Bone marrow (tissue), 2 donors: ENCODE results near the gene DNAJC12.
"Not testable (repeated sequence)": the region's sequence is repeated elsewhere in the genome, so short reads cannot be mapped to it uniquely, and the experiment has no call there.

ENCODE experiments used
- DNase-seq, 2 donors: peaks; one replicate each; lab custom pipeline; 2025; lab: John Stamatoyannopoulos, UW

The DNAJC12 gene

DNA sequence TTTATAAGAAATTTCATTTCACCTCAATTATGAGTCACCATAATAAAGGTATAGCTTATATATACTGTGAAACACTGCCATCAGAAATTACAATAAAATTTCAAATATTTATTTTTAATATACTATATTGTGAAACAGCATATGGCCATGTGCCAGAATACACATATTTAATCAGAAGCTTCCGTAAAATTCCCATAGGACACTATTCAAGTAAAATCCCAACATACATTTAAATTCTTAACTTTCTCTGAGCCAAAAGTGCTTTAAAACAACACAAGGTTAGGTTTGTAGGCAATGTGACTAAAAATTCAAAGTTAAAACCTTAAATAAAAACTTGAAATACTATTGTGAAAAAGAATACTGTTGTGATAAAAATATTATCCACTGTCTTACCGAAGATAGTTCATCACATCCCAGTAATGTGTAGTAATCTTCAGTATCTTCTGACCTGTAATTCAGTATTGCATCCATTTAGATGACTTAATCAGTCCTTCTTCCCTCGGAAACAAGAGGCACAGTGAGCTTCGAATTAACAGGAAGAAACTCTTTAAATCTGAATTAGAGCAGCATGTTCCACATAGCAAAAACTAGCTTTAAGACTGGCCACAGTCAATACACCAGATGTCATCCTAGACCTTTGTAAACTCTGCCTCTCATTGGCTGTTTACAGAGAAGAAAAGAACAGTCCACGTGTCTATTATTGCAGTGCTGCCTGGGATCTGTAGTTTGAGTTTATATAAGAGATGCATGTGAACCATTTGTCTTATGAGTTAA is at the start of gene DNAJC12:
Gene DNAJC12, minus strand, starts transcription at position 648 of the 774 bp plus-strand sequence. Its CDS starts 177 bp downstream, at position 471.
- DNase-seq, result no peak

DNA sequence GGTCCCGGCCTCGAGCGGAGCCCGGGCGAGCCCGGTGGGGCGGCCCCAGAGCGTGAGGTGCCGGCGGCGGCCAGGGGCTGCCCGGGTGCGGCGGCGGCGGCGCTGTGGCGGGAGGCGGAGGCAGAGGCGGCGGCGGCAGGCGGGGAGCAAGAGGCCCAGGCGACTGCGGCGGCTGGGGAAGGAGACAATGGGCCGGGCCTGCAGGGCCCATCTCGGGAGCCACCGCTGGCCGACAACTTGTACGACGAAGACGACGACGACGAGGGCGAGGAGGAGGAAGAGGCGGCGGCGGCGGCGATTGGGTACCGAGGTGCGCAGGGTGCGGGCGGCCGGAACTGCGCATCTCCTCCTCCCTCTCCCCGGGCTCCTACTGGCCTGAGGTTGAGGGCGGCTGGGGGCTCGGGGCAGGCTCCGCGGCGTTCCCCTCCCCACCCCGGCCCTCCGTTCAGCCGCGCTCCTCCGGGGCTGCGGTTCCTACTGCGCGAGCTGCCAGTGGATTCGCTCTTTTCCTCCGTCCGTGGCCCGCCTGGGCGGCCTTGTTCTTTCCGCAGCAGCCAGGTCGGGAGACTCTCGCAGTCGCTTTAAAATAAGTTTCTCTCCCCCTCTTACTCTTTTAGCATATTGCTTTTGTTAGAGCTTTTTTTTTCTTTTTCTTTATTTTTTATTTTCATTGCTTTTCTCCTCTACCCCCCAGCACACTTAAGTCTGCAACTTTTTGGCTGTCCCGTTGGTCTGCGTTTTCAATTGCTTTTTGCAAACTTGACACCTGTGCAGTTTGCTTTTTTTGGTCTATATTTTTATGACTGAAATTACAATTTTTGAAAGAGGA is 47.1 kb upstream of the DNAJC12 start:
- DNase-seq, result peak; percentile 59 to 81

DNA sequence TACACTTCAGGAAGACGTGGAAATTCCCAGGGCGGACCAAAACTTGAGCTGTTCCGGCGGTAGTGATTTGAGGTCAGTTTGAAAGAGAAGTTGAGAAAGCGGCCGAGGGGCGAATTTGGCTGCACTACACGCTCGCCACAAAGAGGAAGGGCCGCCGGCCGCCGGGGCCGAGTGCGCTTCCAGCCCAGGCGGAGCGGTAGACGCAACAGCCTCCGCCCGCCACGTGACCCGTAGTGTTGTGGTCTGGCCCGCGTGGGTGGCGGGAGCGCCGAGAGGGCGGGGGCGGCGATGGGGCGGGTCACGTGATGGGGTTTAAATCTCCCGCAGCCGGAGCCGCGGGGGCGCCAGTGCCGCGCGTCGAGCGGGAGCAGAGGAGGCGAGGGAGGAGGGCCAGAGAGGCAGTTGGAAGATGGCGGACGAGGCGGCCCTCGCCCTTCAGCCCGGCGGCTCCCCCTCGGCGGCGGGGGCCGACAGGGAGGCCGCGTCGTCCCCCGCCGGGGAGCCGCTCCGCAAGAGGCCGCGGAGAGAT is 46.4 kb upstream of the DNAJC12 start, which contains the start of gene SIRT1:
Gene SIRT1, plus strand, starts transcription at position 344 of the 529 bp plus-strand sequence. Its CDS starts 66 bp downstream, at position 410.
- DNase-seq, result peak; percentile 87 to 91

DNA sequence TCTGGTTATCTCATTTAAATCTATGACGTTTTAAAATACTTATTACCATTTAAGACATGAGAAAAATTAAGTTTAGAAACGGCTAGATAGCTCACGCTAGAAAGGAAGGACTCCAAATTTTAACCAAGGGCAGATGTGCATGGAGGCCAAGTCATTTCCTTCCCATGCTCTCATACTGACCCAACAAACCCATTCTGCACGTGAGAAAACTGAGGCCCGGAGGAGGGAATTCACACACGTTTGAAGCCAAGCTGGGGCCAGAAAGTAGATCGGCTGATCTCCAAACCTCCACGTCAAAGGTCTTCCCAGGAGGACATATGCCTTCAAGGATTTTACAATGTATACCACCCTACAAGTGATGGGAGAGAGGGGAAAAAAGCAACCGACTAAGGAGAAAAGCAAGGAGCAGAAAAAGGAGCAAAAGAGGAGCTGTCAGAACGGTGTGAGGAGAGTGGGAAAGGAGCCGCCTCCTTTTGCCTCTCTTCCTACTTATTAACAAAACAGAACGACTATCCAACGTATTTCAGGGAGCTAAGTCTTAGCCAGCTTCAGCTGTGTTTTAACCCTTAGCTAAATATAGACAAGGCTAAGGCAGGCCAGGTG is 45.8 kb upstream of the DNAJC12 start:
- DNase-seq, result no peak

DNA sequence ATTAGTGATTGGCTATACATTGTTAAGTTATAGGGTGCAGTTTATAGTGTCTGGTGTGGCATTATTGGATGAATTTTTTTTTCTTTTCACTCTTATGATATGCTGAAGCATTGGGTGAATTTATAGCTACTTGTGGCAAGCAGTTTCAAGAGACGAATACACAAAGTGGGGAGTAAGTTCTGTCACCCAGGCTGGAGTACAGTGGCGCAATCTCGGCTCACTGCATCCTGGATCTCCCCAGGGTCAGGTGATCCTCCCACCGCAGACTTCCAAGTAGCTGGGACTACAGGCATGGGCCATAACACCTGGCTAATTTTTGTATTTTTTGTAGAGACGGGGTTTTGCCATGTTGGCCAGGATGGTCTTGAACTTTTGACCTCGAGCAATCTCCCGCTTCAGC is 40.1 kb upstream of the DNAJC12 start:
- DNase-seq, result no peak

DNA sequence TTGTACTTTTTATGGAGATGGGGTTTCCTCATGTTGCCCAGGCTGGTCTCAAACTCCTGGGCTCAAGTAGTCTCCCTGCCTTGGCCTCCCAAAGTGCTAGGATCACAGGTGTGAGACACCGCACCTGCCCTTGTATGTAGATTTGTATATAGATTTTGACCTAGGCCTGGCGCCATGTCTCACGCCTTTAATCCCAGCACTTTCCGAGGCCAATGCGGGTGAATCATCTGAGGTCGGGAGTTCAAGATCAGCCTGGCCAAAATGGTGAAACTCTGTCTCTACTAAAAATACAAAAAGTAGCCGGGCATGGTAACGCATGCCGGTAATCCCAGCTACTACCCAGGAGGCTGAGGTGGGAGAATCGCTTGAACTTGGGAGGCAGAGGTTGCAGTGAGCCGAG is 39.4 kb upstream of the DNAJC12 start:
- DNase-seq, result not testable (repeated sequence)

DNA sequence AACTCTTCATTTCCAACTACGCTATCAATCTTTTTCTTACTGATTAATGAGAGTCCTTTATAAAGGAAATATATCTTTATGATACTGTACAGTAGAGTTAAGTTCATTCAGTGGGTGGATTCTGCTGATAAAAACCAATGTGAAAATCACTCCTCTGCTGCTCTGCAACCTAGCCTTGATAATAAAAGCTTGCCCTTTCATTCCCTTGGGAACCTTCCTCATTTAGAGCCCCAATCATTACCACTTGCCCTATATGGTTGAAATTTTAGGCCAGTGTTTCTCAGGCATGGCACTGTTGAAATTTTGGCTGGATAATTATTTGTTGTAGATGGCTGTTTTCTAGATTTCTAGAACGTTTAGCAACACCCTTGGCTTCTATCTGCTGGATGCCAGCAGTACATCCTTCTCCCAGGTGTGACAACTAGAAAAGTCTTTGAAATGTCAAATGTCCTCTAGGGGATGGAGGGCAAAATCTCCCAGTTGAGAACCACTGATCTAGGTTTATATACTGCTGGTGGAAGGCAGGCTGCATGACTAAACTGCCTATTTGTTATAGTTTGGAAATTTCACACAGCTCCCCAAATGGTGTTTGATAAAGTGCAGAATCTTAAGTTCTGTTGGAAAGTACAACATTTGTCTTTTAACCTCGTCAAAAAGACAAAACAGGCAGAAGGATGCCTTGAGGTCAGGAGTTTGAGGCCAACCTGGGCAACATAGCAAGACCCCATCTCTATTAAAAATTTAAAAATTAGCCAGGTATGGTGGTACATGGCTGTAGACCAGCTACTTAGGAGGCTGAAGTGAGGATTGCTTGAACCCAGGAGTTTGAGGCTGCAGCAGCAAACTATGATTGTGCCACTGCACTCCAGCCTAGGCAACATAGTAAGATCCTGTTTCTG is 37.6 kb upstream of the DNAJC12 start:
- no peak for DNase-seq

DNA sequence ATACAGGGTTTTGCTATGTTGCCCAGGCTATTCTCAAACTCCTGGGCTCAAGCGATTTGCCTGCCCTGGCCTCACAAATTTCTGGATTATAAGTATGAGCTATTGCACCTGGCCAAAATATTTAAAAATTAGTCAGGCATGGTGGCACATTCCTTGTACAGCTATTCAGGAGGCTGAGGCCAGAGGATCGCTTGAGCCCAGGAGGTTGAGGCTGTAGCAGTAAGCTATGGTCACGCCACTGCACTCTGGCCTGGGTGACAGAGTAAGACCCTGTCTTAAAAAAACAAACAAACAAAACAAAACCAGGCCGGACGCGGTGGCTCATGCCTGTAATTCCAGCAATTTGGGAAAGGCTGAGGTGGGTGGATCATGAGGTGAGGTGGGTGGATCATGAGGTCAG is 32.0 kb upstream of the DNAJC12 start:
- no peak for DNase-seq

DNA sequence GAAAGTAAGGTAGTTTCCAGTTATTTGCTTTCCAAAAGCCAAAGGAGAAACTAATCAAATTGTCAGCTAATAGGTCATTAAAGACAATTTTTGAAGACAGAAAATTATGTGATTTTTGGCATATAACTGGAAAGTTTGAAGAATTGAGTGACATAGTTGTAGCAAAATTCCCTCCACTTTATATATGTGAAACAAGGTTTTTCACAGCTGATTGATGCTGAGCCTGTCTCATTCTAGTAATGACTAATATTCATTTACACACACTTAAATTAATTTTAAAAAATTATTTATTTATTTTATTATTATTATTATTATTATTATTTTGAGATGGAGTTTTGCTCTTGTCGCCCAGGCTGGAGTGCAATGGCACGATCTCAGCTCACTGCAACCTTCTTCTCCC is 30.1 kb upstream of the DNAJC12 start:
- DNase-seq, result no peak

DNA sequence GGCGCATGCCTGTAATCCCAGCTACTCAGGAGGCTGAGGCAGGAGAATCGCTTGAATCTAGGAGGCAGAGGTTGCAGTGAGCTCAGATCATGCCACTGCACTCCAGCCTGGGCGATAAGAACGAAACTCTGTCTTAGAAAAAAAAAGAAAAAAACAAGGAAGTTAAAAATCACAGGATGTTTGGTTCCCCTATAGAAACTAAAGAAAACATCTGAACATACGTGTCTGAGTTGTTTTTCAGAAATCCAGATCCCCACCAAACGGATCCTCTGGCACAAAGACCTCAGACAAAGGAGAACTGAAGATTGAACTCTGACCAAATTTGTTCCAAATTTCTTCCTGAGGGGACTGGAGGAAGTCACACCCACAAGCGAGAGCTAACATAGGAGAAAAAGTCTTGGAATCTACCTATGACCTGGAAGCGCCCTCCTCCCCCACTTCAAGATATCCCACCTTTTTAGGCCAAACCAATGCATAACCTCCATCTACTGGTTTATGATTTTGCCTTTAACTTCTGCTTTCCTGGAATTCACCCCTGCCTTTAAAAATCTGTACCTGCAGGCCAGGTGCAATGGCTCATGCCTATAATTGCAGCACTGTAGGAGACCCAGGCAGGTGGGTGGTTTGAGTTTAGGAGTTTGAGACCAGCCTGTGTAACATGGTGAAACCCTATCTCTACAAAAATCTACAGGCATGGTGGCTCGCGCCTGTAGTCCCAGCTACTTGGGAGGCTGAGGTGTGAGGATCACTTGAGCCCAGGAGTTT is 26.8 kb upstream of the DNAJC12 start:
- no peak for DNase-seq

DNA sequence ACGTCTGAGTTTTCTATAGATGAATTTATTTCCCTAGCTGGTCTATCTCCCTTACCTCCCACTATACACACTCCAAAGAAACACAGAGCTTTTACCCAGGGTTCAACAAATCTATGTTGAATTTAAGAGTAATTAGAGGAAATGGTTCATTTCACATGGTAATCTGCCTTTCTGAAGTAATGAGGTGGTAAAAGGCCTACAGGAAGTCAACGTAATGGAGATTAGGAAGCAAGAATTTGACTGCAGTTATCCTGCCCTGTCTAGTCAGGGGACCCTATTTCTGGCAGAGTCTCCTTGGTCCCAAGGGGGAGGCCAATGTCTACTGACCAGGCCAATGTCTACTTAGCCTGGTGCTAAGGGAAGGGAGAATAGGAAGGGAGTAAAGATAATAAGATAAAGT is 25.1 kb upstream of the DNAJC12 start:
- no peak for DNase-seq

DNA sequence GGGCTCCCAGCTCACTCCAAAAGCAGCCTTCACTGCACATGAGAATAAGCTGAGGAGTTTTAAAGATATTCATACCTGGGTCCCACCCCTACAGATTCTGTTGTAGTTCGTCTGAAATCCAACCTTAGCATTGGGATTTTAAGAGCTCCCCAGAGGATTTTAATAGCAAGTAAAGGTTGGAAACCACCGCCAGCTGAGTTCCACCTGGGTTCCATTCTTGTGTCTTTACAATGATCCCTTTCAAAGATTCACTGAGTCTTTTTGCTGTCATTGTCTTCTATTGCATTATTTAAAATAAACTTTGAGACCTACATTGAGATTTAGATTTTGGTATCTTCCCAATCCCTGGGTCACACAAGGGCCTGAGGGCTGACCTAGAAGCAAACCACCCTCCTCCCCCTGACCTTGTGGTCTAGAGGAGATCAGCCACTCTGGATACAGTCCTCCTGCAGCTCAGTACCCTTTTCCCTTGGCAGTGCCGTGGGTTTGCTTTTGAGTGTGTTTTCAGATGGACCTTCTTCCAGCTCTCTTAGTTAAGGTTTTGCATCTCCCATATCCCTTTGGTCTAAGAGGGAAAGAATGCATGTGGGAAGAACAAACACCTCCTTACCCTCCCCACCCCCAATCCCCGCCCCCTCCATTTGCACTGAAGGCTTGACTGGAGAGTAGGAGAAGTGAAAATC is 23.9 kb upstream of the DNAJC12 start:
- DNase-seq, result no peak

DNA sequence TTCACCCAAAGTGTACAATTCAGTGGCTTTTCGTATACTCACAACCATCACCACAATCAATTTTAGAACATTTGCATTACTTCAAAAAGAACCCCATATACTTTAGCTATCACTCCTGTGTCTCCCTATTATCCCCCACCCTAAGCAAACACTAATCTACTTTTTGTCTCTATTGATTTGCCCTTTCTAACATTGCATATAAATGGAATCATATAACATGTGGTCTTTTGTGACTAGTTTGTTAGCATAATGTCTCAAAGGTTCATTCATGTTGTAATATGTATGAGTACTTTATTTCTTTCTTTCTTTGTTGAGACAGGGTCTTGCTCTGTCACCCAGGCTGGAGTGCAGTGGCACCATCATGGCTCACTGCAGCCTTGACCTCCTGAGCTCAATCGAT is 21.0 kb upstream of the DNAJC12 start:
- DNase-seq, result no peak

DNA sequence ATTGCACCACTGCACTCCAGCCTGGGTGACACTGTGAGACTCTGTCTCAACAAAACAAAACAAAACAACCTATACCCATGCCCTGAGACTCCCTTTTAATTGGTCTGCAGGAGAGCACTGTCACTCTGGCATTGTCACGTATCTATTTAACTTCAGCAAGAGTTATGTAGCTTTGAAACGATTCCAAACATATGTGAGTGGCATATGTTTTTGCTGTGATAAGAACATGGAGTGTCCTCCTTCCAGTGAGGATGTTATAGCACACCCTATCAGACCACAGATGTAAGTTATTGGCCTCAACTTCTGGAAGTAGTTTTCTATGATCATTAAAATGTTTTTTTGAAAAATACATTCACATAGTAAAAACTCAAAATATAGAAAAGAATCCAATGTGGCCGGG is 15.5 kb upstream of the DNAJC12 start:
- DNase-seq, result no peak

DNA sequence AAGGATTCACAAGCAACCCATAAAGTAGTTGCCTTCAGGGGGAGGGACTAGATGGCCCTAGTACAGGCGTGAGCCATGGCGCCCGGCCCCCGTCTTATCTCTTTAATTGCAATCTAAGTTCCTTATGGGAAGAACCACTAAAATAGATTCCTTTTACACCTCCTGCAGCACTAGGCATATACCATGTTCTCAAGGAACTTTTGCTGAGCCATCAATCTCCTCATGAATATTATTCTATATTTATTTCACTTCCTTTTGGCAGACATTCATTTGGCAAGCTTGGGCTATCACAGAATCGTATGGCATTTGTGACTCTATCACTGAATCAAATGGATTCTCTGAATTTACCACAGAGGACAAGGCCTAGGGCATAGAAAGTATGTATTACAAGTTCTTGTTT is 14.8 kb upstream of the DNAJC12 start:
- no peak for DNase-seq

DNA sequence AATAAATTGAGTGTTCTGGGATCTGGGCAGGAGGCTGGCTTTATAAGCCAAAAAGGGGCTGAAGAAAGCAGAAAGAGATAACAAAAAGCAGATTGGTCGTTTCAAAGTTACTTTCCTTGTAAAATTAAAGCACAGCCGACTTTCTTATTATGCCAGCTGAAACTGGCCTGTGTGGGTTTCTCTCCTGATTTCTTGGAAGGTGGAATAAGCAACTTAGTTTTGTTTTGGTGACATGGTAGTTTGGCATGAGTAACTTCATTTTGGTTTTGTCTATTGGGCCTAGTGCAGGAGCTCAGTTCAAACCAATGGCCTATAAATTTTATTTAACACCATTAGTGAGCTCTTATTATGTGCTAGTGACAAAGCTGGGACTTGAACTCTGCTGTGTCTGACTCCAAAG is 13.2 kb upstream of the DNAJC12 start:
- no peak for DNase-seq

DNA sequence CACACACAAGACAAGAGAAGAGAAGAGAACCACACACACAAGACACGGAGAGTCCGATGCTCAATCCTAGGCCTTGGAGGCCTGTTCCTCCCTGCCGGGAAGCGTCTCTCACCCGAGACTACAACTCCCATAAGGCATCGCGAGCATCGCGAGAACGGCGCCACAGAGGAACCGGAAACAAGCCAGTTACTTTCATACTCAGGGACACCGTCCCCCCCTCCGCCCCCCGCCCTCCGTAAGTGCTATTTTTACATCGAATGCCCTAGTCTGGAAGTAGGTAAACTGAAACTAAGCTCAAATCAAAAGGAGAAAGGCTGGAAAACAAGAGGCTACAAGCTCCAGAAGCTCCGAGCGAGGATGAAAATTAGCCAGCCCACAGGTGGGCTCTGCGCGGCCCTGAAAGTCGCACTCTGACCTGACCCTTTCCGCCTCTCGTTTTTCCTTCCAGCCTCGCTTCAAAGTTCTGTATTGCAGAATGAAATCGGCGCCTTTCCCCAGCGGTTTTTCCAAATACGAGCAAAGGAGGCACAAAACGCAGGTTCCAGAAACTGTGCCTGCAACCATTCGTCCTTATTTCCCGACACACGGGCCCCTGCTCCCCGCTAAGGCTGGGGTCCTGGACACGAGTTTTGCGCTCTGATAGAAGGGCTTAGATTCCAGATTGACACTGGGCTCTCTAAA is 11.5 kb upstream of the DNAJC12 start:
- peak; percentile 75 to 92 for DNase-seq

DNA sequence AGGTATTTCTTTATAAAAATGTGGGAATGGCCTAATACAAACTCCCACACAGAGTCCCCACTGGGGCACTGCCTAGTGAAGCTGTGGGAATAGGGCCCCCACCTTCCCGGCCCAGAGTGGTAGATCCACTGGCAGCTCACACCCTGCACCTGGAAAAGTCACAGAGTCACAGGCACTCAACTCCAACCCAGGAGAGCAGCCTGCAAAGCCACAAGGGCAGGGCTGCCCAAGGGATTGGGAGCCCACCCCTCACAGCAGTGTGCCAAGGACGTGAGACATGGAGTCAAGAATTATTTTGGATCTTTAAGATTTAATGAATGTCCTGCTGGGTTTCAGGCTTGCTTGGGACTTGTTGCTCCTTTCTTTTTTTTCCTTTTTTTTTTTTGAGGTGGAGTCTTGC is 5.3 kb upstream of the DNAJC12 start:
- DNase-seq, result no peak

DNA sequence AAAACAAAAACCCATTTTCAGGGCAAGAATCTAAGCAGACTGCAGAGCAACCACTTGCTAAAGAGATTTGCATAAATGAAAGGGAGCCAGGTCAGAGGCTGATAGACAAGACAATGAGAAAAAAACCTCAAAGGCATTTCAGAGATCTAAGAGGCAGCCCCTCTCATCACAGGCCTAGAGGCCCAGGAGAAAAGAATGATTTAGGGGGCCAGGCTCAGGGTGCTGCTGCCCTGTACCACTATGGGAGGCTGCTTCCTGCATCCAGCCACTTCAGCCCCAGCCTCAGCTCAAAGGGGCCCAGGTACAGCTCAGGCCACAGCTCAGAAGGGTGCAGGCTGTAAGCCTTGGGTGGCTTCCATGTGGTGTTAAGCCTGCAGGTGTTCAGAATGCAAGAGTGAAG is 3.7 kb upstream of the DNAJC12 start:
- no peak for DNase-seq

DNA sequence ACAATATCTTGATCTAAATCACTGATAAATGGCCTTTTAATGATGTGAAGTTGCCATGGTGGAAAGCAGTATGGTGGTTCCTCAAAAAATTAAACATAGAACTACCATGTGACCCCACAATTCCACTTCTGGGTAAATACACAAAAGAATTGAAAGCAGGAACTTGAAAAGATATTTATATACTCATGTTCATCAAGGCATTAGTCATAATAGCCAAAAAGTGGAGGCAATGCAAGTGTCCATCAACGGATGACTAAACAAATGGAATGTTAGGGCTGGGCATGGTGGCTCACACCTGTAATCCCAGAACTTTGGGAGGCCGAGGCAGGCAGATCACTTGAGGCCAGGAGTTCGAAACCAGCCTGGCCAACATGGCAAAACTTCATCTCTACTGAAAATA is 2.0 kb upstream of the DNAJC12 start:
- DNase-seq, result no peak
